ENCODE data around the gene PAX2.

DNA sequence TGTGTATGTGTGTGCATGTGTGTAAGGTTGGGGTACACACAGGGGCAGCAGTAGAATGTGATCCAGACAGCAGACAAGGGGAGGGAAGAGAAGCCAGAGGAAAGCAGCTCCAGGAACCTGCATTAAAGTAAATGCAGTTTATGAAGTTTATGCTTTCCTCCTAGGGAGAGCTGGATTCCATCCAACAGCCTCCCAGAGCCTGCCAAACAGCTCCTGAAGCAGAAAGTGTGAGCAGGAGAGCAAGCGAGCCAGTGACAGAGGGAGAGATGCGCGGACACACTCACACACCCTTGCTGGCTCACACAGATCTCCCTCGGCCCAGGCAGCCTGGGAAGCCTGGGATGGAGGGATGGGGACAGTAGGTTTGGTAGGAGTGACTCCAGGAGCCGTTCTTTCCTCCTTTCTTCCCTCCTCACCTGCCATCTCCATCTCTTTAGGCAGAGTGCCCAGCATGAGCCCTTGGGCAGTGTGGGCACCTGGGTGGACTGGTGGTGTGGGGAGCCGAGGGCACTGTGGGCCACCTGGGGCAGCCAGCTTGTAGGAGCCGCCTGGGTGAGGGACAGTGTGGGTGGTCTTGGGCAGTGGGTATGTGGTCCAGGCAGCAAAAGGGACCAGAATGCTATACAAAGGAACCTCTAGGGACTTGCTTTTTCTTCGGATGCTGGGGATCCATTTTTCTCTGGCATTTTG is 46.1 kb downstream of the PAX2 start:
- TF ChIP-seq GABPA (IDR thresholded peaks at IDR 0.05; ENCODE audit: borderline replicate concordance, insufficient read depth, low read length) (no peak), CTCF (IDR thresholded peaks at IDR 0.05; ENCODE audit: control extremely low read depth in 1 of 3, insufficient read depth in 1 of 3, low read depth in 1 of 3, low read length in 3 of 3) (no peak), RAD21 (IDR thresholded peaks at IDR 0.05 in 1 of 2, conservative IDR thresholded peaks at IDR 0.05 in 1 of 2; ENCODE audit: low read depth in 2 of 2, low read length in 2 of 2) (no peak), EZH2 (IDR thresholded peaks at IDR 0.05; ENCODE audit: low read depth, low read length, severe bottlenecking) (no peak), ZNF274 (IDR thresholded peaks at IDR 0.05; ENCODE audit: borderline replicate concordance, extremely low read depth, low read length) (no peak)

All from H1 (cell line).